ENCODE results near the gene B3GALT6.

Gene B3GALT6

GRCh38 chr1:1215881-1216605 is 16.0 kb upstream of the B3GALT6 start:
- DNase-seq (ENCODE audit: low read depth in 2 of 2), result no peak

- DNase-seq (ENCODE audit: low read depth in 2 of 2), result no peak
These were observed 15.0 kb upstream of the B3GALT6 start for GRCh38 chr1:1216770-1217620.

- no peak for DNase-seq (ENCODE audit: low read depth in 2 of 2)
These were observed 14.2 kb upstream of the B3GALT6 start for GRCh38 chr1:1217621-1218523.

GRCh38 chr1:1218524-1219200 is 13.4 kb upstream of the B3GALT6 start:
- DNase-seq (ENCODE audit: low read depth in 2 of 2), result no peak

- no peak for DNase-seq (ENCODE audit: low read depth in 2 of 2)
These were observed 12.7 kb upstream of the B3GALT6 start for GRCh38 chr1:1219341-1219740.

GRCh38 chr1:1220197-1220596 is 11.8 kb upstream of the B3GALT6 start:
- no peak for DNase-seq (ENCODE audit: low read depth in 2 of 2)

GRCh38 chr1:1221887-1222574 is 10.0 kb upstream of the B3GALT6 start:
- DNase-seq (ENCODE audit: low read depth in 2 of 2), result no peak

- no peak for DNase-seq (ENCODE audit: low read depth in 2 of 2)
These were observed 9.3 kb upstream of the B3GALT6 start for GRCh38 chr1:1222575-1223225.

- DNase-seq (ENCODE audit: low read depth in 2 of 2), result no peak
These were observed 8.7 kb upstream of the B3GALT6 start for GRCh38 chr1:1223321-1223720.

- no peak for DNase-seq (ENCODE audit: low read depth in 2 of 2)
These were observed 8.1 kb upstream of the B3GALT6 start for GRCh38 chr1:1223891-1224290.

GRCh38 chr1:1225238-1225845 is 6.7 kb upstream of the B3GALT6 start:
- no peak for DNase-seq (ENCODE audit: low read depth in 2 of 2)

- no peak for DNase-seq (ENCODE audit: low read depth in 2 of 2)
These were observed 6.1 kb upstream of the B3GALT6 start for GRCh38 chr1:1225913-1226312.

- no peak for DNase-seq (ENCODE audit: low read depth in 2 of 2)
These were observed 5.3 kb upstream of the B3GALT6 start for GRCh38 chr1:1226566-1227362.

- DNase-seq (ENCODE audit: low read depth in 2 of 2), result no peak
These were observed 4.7 kb upstream of the B3GALT6 start for GRCh38 chr1:1227386-1227785.

- no peak for DNase-seq (ENCODE audit: low read depth in 2 of 2)
These were observed 3.9 kb upstream of the B3GALT6 start for GRCh38 chr1:1228187-1228586.

- DNase-seq (ENCODE audit: low read depth in 2 of 2), result no peak
These were observed 3.3 kb upstream of the B3GALT6 start for GRCh38 chr1:1228596-1229321.

- no peak for DNase-seq (ENCODE audit: low read depth in 2 of 2)
These were observed 2.3 kb upstream of the B3GALT6 start for GRCh38 chr1:1229770-1230169.

GRCh38 chr1:1230656-1231399 is 1.2 kb upstream of the B3GALT6 start:
- no peak for DNase-seq (ENCODE audit: low read depth in 2 of 2)

All from stimulated activated CD8-positive, alpha-beta memory T cell treated with anti-CD3 and anti-CD28 coated beads, Interleukin-7, amount 100 ng/mL, for 1 hour (primary cell).